Activated CD8-positive, alpha-beta T cell treated with anti-CD3 and anti-CD28 coated beads for 36 hours (primary cell): ENCODE measurements around the gene YARS1. TPM values are rescaled to one million over a fixed set of nuclear protein-coding genes. Genes with fewer than 3 reads are reported as not detected.

Experiments
- ATAC-seq: fragments of 200-7000 bp; cut with Tn5 transposase; one replicate; pipeline ENCODE4 v1.10.0; 2021; ENCODE audit warnings: mild to moderate bottlenecking, moderate library complexity
- CTCF ChIA-PET: fragments of 350-600 bp; sonication (Branson Sonifier 250); formaldehyde crosslinking; loops from one replicate; lab custom pipeline; 2021; ENCODE audit warnings: antibody characterized with exemption; lab: Charles Lee
- POLR2A ChIA-PET: fragments of 350-600 bp; sonication (Branson Sonifier 250); formaldehyde crosslinking; loops from one replicate; lab custom pipeline; 2021; ENCODE audit warnings: antibody characterized with exemption; lab: Charles Lee
- DNase-seq: peaks from one replicate; pipeline ENCODE4 v3.0.0-alpha.2; 2020
- H3K27ac Mint-ChIP-seq: one replicate; pipeline ENCODE4 v1.8.0; 2021; ENCODE audit warnings: mild to moderate bottlenecking, mixed read lengths
- H3K27me3 Mint-ChIP-seq: one replicate; pipeline ENCODE4 v1.8.0; 2021; ENCODE audit warnings: mixed read lengths
- H3K36me3 Mint-ChIP-seq: one replicate; pipeline ENCODE4 v1.8.0; 2021; ENCODE audit warnings: low read depth, mixed read lengths
- H3K4me1 Mint-ChIP-seq: one replicate; pipeline ENCODE4 v1.8.0; 2021; ENCODE audit warnings: low read depth, mixed read lengths
- H3K4me3 Mint-ChIP-seq: one replicate; pipeline ENCODE4 v1.8.0; 2021; ENCODE audit warnings: mild to moderate bottlenecking, moderate library complexity, mixed read lengths
- H3K9me3 Mint-ChIP-seq: one replicate; pipeline ENCODE4 v1.8.0; 2021; ENCODE audit warnings: mixed read lengths
- intact Hi-C: fragments of 100-400 bp; cut with micrococcal nuclease; formaldehyde crosslinking; loops from one replicate; pipeline ENCODE4 v1.10.0; 2022
- total RNA-seq, 2 experiments: library from RNA; stranded (reverse); gene quantifications; one replicate each; pipeline ENCODE4 v1.2.3, GENCODE V29; 2021
- TF ChIP-seq, protein P1 (sequence below): fragments of 200-600 bp; IDR thresholded peaks from one replicate; pipeline ENCODE4 v1.8.0; 2022; ENCODE audit warnings: antibody characterized with exemption, mild to moderate bottlenecking

Gene YARS1
- total RNA-seq, 2 experiments from 2014 or later: 231 to 238 TPM

DNA sequence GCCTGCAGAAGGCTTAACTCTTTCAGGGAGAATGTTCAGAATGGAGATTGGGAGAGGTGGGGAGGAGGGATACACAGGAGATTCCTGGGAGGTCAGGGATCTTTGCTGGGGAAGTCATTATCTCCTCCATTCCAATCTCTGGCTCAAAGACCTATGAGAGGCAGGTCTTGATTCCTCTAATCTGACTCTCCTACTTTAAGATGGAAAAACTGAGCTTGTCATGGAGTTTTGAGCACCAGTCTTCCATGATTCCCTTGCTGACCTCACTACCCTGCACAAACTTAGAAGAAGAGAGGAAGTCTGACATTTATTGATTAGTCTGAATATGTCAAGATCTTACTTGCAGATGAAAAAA is 73.1 kb downstream of the YARS1 start:
- peaks cover 18% of the 10 kb centered on the region for H3K27me3 Mint-ChIP-seq
- no peaks in the 10 kb centered on the region for H3K36me3 Mint-ChIP-seq
- intact Hi-C loops: no loop called here
- H3K9me3 Mint-ChIP-seq: no peaks in the 10 kb centered on the region
- CTCF ChIA-PET: interaction anchor here (0.6 to 2.3 kb wide), 3 partner anchors 29 to 149 kb away, joined by 3 to 9 read pairs (median 3); no protein-coding TSS in a partner anchor
- no peak for ATAC-seq
- POLR2A ChIA-PET: no interaction called here
- TF ChIP-seq, protein P1, sequence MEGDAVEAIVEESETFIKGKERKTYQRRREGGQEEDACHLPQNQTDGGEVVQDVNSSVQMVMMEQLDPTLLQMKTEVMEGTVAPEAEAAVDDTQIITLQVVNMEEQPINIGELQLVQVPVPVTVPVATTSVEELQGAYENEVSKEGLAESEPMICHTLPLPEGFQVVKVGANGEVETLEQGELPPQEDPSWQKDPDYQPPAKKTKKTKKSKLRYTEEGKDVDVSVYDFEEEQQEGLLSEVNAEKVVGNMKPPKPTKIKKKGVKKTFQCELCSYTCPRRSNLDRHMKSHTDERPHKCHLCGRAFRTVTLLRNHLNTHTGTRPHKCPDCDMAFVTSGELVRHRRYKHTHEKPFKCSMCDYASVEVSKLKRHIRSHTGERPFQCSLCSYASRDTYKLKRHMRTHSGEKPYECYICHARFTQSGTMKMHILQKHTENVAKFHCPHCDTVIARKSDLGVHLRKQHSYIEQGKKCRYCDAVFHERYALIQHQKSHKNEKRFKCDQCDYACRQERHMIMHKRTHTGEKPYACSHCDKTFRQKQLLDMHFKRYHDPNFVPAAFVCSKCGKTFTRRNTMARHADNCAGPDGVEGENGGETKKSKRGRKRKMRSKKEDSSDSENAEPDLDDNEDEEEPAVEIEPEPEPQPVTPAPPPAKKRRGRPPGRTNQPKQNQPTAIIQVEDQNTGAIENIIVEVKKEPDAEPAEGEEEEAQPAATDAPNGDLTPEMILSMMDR: no peak
- no peaks in the 10 kb centered on the region for H3K4me1 Mint-ChIP-seq
- H3K27ac Mint-ChIP-seq: no peak overlapping the region
- DNase-seq: no peak
- no peak overlapping the region for H3K4me3 Mint-ChIP-seq

- intact Hi-C loops: no loop called here
- POLR2A ChIA-PET: no interaction called here
- CTCF ChIA-PET: interaction anchor here (0.6 to 2.3 kb wide), 4 partner anchors 29 to 150 kb away, joined by 3 to 9 read pairs (median 4); no protein-coding TSS in a partner anchor
- DNase-seq (no peak), ATAC-seq (no peak)
- H3K27me3 Mint-ChIP-seq: peaks cover 18% of the 10 kb centered on the region
- TF ChIP-seq, protein P1: no peak
- H3K4me3 Mint-ChIP-seq: no peak overlapping the region
- no peaks in the 10 kb centered on the region for H3K9me3 Mint-ChIP-seq
- H3K36me3 Mint-ChIP-seq: no peaks in the 10 kb centered on the region
- no peak overlapping the region for H3K27ac Mint-ChIP-seq
- no peaks in the 10 kb centered on the region for H3K4me1 Mint-ChIP-seq
These were observed 73.6 kb downstream of the YARS1 start for GRCh38 chr1:32743380-32744070.

DNA sequence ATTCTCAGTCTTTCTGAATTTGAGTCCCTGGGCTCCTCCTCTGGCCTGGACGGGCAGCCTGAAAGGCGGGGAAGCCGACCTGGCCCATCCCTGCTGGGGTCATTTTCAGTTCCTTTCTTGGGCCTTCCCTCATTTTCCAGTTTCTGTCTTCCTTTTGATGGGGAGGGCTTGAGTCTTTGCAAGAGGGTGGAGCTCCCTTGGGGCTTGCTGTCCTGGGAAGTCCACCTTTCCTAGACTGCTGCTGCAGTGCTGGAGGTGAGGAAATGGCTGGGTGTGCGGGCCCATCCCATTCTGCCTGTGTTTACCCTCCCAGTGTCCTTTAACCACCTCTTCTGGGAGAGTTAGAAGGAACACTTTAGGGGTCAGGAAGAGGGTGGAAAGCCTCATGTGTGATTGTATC is 74.2 kb downstream of the YARS1 start:
- Mint-ChIP-seq H3K36me3 (no peaks in the 10 kb centered on the region), H3K4me3 (peak overlapping the region; percentile 38), H3K4me1 (no peaks in the 10 kb centered on the region), H3K9me3 (no peaks in the 10 kb centered on the region), H3K27ac (no peak overlapping the region), H3K27me3 (peaks cover 18% of the 10 kb centered on the region)
- CTCF ChIA-PET: interaction anchor here (1.0 to 1.4 kb wide), 3 partner anchors 31 to 44 kb away, joined by 4 to 6 read pairs (median 4); no protein-coding TSS in a partner anchor
- intact Hi-C loops: no loop called here
- ATAC-seq: no peak
- TF ChIP-seq, protein P1: no peak
- no peak for DNase-seq
- POLR2A ChIA-PET: interaction anchor here (0.6 kb wide), 1 partner anchor 92 kb away, joined by 5 read pairs; no protein-coding TSS in a partner anchor

GRCh38 chr1:32742199-32742947 is 74.8 kb downstream of the YARS1 start:
- peaks cover 18% of the 10 kb centered on the region for H3K27me3 Mint-ChIP-seq
- no peaks in the 10 kb centered on the region for H3K36me3 Mint-ChIP-seq
- POLR2A ChIA-PET: interaction anchor here (0.6 kb wide), 1 partner anchor 93 kb away, joined by 5 read pairs; no protein-coding TSS in a partner anchor
- CTCF ChIA-PET: interaction anchor here (1.0 to 1.4 kb wide), 3 partner anchors 30 to 44 kb away, joined by 4 to 6 read pairs (median 4); no protein-coding TSS in a partner anchor
- peak; percentile 27 for ATAC-seq
- peak overlapping the region; percentile 38 for H3K4me3 Mint-ChIP-seq
- no peaks in the 10 kb centered on the region for H3K9me3 Mint-ChIP-seq
- TF ChIP-seq, protein P1: no peak
- H3K27ac Mint-ChIP-seq: no peak overlapping the region
- intact Hi-C loops: no loop called here
- H3K4me1 Mint-ChIP-seq: no peaks in the 10 kb centered on the region
- DNase-seq: no peak
